ENCODE data around the gene RGPD3.
A peak's percentile ranks its signal among the peaks of the same experiment; 100 is the strongest.
"Not testable (repeated sequence)": the region's sequence is repeated elsewhere in the genome, so short reads cannot be mapped to it uniquely, and the experiment has no call there.

RGPD3 gene

GRCh38 chr2:106486551-106487385, 18.6 kb upstream of the RGPD3 start, which contains the start of gene CD8B2:
Gene CD8B2 (plus strand): TSS chr2:106487364. CDS start chr2:106487427, 63 bp downstream.
- H3K4me3 ChIP-seq (ENCODE audit: low read depth, low read length), result peak within 1 kb of the TSS; percentile 13

DNA sequence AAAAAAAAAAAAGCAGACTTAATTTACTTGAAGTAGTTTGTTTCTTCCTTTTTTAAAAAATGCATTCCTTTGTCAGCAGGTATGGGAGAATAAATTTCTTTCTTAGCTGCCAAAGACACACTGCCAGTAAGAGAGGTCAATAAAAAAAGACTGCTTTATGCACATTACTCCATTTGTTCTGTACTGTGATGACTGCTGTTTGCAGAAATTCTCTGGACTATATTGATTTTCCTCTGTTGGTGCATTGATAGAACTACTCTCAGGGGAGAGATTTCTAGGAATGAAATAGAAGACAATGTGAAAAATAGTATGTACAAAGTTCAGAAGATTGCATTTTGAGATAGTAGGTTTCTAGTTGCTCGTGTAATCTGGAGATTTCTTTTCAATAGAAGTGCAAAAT, 11.3 kb upstream of the RGPD3 start:
- H3K4me3 ChIP-seq (ENCODE audit: low read depth, low read length), result not testable (repeated sequence)

GRCh38 chr2:106477647-106478046, 9.4 kb upstream of the RGPD3 start:
- H3K4me3 ChIP-seq (ENCODE audit: low read depth, low read length), result not testable (repeated sequence)

GRCh38 chr2:106470658-106471057, 2.4 kb upstream of the RGPD3 start:
- not testable (repeated sequence) for H3K4me3 ChIP-seq (ENCODE audit: low read depth, low read length)

GRCh38 chr2:106467516-106467915, 697 bp downstream of the RGPD3 start:
- H3K4me3 ChIP-seq (ENCODE audit: low read depth, low read length), result not testable (repeated sequence)

GRCh38 chr2:106461882-106462281, 6.3 kb downstream of the RGPD3 start:
- H3K4me3 ChIP-seq (ENCODE audit: low read depth, low read length), result not testable (repeated sequence)

- not testable (repeated sequence) for H3K4me3 ChIP-seq (ENCODE audit: low read depth, low read length)
Observed at GRCh38 chr2:106390680-106391079, 77.5 kb downstream of the RGPD3 start.

- not testable (repeated sequence) for H3K4me3 ChIP-seq (ENCODE audit: low read depth, low read length)
Observed at GRCh38 chr2:106388814-106389410, 79.3 kb downstream of the RGPD3 start.

- not testable (repeated sequence) for H3K4me3 ChIP-seq (ENCODE audit: low read depth, low read length)
Observed at GRCh38 chr2:106384548-106384947, 83.7 kb downstream of the RGPD3 start.

DNA sequence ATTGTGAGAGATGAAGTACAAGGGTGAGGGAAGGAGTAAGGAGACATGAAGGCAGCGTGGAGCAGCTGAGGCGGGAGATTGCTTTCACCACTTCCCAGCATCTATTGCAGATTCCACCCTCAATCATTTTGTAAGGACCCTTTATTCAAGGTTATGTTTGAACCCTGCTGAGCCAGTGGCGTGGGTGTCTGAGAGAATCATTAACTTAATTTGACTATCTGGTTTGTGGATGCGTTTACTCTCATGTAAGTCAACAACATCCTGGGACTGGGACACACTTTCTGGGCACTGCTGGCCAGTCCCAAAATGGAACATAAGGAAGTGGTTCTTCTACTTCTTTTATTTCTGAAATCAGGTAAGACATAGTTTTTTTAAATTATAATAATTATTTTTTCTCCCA, 86.3 kb downstream of the RGPD3 start:
- H3K4me3 ChIP-seq (ENCODE audit: low read depth, low read length), result not testable (repeated sequence)

DNA sequence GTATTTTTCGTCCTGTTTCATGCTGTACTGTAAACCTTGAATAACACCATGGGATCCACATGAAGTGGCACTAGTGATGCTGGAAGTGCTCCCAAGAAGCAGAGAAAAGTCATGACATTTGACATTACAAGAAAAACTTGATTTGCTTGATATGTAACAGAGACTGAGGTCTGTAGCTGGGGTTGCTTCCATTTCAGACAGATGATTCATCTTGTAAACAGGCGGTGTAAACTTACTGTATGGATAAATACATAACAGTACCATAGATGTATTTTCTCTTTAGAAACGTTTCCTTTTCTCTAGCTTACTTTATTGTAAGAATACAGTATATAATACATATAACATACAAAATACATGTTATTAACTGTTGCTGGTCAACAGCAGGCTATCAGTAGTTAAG, 88.6 kb downstream of the RGPD3 start:
- not testable (repeated sequence) for H3K4me3 ChIP-seq (ENCODE audit: low read depth, low read length)

- H3K4me3 ChIP-seq (ENCODE audit: low read depth, low read length), result not testable (repeated sequence)
Observed at GRCh38 chr2:106369182-106369581, 99.0 kb downstream of the RGPD3 start.

- H3K4me3 ChIP-seq (ENCODE audit: low read depth, low read length), result no peak overlapping the region
Observed at GRCh38 chr2:106366204-106366885, 101.9 kb downstream of the RGPD3 start.

GRCh38 chr2:106363791-106364190, 104.4 kb downstream of the RGPD3 start:
- no peak overlapping the region for H3K4me3 ChIP-seq (ENCODE audit: low read depth, low read length)

GRCh38 chr2:106362789-106363188, 105.4 kb downstream of the RGPD3 start:
- H3K4me3 ChIP-seq (ENCODE audit: low read depth, low read length), result no peak overlapping the region

GRCh38 chr2:106359512-106359911, 108.7 kb downstream of the RGPD3 start:
- H3K4me3 ChIP-seq (ENCODE audit: low read depth, low read length), result no peak overlapping the region

DNA sequence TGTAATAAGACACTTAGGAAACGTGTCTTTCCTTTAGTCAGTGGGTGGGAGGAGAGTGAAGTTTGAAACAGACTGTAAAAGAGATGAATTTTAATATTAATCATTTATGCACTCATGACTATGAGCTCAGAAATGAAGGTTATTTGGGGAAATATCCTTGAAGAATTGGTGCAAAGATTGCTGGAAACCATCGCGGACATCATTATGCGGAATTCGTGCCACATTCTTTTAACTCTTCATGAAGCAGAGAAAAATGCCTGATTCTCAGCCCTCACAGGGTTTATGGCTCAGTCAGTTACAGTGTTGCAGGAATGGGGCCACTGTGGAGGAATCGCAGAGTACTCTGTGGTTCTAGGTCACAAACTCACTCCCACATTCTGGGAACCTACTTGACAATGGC, 109.7 kb downstream of the RGPD3 start:
- H3K4me3 ChIP-seq (ENCODE audit: low read depth, low read length), result no peak overlapping the region

DNA sequence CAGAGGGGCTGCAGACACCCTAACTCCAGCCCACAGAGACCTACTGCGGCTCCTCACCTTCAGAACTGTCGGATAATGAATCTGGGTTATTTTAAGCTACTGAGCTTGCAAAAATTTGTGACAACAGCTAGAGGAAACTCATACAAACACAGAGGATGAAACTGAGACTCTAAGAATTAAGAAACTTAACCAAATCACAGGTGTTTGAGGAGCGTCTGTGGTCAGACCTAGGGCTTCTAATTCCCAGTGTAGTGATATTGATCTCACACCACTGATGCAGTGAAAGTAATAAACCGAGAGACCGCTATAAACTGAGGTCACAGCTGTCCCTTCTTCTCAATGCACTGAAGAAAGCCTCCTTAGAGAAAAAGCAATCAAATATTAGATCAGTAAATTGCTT, 110.1 kb downstream of the RGPD3 start:
- no peak overlapping the region for H3K4me3 ChIP-seq (ENCODE audit: low read depth, low read length)

DNA sequence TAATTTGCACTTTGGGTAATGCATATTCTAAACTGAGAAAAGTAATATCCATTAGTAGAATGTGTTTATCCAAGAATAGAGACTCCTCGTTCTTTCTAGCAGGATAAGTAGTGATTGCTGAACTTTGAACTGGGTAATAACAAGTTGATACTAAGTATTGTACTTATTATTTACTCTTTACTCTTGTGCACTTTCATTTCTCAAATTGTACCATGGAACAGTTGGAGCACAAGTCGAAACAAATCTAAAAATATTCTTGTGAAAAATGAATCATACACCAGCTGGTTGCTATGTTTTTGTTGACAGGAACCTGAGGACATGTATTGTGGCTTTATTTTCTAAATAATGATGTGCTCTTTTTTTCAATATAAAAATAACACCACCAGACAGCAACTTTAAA, 111.9 kb downstream of the RGPD3 start:
- no peak overlapping the region for H3K4me3 ChIP-seq (ENCODE audit: low read depth, low read length)

- no peak overlapping the region for H3K4me3 ChIP-seq (ENCODE audit: low read depth, low read length)
Observed at GRCh38 chr2:106353676-106354075, 114.5 kb downstream of the RGPD3 start.

DNA sequence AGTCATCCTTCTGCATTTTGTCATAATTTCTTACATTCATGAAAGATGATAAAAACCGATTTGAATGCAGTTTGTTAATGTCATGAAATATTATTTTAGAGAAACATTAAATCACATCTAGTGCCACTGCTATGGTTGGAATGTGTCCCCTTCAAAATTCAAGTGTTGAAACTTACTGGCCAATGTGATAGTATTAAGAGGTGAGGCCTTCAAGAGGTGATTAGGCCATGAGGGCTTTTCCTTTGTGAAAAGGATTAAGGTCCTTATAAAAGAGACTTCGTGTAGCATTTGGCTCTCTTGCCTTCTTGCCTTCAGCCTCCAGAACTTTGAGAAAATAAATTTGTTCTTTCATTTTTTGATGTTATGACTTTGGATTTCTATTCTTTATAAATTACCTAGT, 117.2 kb downstream of the RGPD3 start:
- no peak overlapping the region for H3K4me3 ChIP-seq (ENCODE audit: low read depth, low read length)

GRCh38 chr2:106344302-106344701, 123.9 kb downstream of the RGPD3 start:
- H3K4me3 ChIP-seq (ENCODE audit: low read depth, low read length), result no peak overlapping the region

Measured in iPS-11a (cell line).